GM12864 (cell line): ENCODE data around the gene PCSK1N.

ENCODE experiments used
- DNase-seq: peaks from one replicate; pipeline ENCODE4 v3.0.0-alpha.2; 2011; ENCODE audit warnings: low read depth
- H3K4me3 ChIP-seq: 2 replicates; pipeline ENCODE4 v1.5.1; 2011; ENCODE audit warnings: mild to moderate bottlenecking, low read depth, low read length, control low read depth
- TF ChIP-seq, protein P1 (sequence below): IDR thresholded peaks from 2 replicates; pipeline ENCODE4 v1.5.1; 2011; ENCODE audit warnings: low read depth, mild to moderate bottlenecking, moderate library complexity, low read length, control low read depth, inconsistent platforms; ENCODE audit errors: missing control alignments

Gene PCSK1N

DNA sequence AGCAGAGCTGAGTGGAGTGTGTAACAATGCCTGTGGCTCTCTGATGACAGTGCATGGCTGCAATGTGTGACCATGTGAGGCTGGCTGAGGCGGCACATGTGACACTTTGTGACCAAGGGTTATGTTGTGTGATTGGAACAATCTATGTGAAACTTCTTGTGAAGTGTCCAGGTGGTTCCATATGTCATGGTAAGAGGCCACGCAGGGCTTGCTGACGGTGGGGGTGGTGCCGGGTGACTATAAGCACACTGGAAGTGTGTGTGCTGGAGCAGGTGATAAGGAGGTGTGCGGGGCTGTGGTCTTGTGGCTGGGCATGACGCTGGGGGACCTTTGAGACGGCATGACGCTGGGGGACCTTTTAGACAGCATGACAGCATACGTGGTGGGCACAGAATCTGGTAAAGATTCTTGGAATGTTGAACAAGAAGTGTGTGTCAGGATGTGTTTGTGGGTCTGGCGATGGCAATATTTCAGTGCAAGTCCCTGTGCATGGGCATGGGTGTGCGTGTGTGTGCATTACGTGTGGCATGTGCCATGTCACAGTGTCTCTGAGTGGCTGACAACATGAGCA, 41.0 kb downstream of the PCSK1N start:
- no peak overlapping the region for H3K4me3 ChIP-seq
- TF ChIP-seq, protein P1, sequence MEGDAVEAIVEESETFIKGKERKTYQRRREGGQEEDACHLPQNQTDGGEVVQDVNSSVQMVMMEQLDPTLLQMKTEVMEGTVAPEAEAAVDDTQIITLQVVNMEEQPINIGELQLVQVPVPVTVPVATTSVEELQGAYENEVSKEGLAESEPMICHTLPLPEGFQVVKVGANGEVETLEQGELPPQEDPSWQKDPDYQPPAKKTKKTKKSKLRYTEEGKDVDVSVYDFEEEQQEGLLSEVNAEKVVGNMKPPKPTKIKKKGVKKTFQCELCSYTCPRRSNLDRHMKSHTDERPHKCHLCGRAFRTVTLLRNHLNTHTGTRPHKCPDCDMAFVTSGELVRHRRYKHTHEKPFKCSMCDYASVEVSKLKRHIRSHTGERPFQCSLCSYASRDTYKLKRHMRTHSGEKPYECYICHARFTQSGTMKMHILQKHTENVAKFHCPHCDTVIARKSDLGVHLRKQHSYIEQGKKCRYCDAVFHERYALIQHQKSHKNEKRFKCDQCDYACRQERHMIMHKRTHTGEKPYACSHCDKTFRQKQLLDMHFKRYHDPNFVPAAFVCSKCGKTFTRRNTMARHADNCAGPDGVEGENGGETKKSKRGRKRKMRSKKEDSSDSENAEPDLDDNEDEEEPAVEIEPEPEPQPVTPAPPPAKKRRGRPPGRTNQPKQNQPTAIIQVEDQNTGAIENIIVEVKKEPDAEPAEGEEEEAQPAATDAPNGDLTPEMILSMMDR = no peak
- DNase-seq = no peak

DNA sequence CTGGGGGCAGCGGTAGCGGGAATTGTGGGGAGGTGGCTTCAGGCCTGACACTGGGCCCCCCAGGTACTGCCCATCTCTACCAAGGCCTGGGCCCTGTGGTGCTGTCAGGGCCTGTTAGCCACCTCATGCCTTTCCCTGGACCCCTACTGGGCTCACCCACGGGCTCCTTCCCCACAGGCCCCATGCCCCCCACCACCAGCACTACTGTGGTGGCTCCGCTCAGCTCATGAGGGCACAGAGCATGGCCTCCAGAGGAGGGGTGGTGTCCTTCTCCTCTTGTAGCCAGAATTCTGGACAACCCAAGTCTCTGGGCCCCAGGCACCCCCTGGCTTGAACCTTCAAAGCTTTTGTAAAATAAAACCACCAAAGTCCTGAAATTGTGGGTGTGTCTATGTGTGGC, 41.5 kb downstream of the PCSK1N start:
- TF ChIP-seq, protein P1 = no peak
- DNase-seq = no peak
- no peak overlapping the region for H3K4me3 ChIP-seq

DNA sequence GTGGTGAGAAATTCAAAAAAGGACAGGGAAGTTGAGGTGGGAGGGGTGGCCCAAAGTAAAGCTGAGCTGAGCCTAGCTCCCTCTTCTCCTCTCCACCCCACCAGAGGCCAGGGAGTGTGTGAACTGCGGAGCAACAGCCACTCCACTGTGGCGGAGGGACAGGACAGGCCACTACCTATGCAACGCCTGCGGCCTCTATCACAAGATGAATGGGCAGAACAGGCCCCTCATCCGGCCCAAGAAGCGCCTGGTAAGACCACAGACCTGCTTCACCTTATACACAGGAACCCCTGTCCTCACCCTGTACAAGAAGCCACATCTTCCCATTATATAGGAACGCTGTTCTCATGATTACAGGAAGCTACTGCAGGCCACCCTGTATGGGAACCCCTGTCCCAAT, 43.2 kb downstream of the PCSK1N start:
- TF ChIP-seq, protein P1 = no peak
- no peak overlapping the region for H3K4me3 ChIP-seq
- DNase-seq = no peak

DNA sequence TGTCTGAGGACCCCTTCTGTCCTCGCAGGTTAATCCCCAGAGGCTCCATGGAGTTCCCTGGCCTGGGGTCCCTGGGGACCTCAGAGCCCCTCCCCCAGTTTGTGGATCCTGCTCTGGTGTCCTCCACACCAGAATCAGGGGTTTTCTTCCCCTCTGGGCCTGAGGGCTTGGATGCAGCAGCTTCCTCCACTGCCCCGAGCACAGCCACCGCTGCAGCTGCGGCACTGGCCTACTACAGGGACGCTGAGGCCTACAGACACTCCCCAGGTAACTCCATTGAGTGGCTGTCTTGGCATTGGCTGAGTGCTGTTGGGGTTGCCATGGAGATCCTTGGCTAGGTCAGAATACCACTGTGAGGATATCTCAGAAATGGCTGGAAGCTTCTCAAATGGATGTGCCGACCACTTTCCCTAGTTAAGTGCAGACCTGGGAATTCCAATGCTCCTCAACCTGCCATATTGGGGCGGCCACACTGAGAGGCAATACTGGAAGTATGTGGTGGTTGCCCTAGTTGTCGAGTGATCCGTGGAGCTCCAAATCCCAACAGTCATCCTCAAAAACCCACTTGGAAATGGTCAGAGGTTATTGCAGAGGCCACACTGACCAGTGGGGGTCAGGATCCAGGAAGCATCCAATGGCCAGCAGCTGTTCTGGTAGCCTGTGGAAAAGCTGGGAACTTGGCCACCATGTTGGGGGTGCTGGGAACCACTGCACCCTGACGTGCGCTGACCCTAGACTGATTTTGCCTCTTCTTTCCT, 44.2 kb downstream of the PCSK1N start:
- H3K4me3 ChIP-seq = no peak overlapping the region
- TF ChIP-seq, protein P1 = no peak
- no peak for DNase-seq

DNA sequence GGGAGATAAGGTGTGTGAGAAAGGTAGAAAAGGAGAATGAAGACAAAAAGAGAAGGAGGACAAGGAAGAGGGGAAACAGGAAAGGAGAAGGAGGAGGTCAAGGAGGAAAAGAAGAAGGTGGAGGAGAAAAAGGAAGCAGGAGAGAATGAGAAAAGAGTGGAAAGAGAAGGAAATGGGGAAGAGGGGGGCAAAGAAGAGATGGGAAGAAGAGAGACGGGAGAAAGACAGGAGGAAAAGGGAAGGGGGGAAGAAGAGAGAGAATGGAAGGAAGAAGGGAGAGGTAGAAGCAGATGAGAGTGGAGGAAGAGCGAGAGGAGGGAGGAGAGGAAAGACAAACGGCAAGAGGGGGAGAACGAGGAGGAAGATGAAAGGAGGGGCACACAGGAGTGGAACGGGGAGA, 44.9 kb downstream of the PCSK1N start:
- DNase-seq = no peak
- TF ChIP-seq, protein P1 = no peak
- H3K4me3 ChIP-seq = no peak overlapping the region

DNA sequence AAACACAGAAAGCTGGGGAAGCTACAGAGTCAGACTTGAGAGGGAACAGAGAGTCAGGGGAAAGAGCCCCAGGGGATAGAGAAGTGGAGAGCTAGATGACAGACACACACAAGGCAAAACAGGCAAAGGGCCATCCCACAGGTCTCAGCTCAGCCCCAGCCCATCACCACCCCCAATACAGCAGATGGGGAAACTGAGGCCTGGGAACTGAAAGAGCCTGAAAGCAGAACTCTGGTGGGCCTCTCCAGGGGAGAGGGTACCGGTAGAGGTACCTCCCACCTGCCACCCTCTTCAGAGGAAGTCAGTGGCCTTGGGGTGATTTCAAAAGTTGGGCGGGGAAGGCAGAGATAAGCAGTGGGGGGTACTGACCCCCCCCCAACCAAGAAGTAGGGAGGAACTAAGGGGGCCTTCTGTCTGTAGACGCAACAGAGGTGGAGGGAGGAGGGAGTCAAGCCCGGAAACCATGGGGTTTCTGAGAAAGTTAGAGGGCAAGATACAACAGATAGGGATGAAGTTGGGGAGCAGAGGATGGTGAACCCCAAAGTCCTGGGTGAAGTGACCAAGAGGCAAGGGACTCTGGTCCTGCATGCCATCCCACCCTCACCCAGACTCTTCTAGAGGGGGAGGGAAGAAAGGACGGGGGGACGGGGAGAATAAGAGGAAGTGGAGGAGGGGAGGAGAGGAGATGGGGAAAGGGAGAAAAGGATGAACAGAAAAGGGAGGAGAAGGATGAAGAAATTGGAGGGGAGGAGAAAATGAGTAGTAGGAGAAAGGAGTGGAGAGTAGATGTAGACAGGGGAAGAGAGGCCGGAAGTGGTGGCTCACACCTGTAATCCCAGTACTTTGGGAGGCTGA, 45.8 kb downstream of the PCSK1N start:
- H3K4me3 ChIP-seq = no peak overlapping the region
- TF ChIP-seq, protein P1 = no peak
- no peak for DNase-seq
